T follicular helper cell (primary cell): ENCODE data around the gene VANGL2.
"Not testable (repeated sequence)": the region's sequence is repeated elsewhere in the genome, so short reads cannot be mapped to it uniquely, and the experiment has no call there.

Source experiments
- DNase-seq: peaks from one replicate; pipeline ENCODE4 v3.0.0-alpha.2; 2020; ENCODE audit warnings: low read depth

Gene VANGL2

DNA sequence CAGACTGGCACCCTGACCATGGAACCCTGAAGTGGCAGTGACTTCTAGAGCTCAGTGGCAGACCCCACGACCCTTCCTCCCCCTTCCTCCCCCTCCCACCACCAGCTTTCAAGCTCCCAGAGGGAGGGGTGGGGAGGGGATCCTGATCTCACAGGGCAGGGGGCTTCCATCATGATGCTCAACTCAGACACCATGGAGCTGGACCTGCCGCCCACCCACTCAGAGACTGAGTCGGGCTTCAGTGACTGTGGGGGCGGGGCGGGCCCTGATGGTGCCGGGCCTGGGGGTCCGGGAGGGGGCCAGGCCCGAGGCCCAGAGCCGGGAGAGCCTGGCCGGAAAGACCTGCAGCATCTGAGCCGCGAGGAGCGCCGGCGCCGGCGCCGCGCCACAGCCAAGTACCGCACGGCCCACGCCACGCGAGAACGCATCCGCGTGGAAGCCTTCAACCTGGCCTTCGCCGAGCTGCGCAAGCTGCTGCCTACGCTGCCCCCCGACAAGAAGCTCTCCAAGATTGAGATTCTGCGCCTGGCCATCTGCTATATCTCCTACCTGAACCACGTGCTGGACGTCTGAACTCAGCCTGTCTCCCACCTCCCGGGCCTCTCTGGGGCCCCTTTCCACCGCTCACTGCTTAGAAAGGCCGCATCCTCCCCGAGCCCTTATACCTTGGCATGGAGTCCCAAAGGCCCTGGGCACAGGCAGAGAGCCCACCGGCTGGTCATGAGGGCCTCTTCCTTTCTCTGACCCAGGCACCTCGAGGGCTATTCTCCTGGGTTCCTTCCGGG, 29.6 kb upstream of the VANGL2 start:
- no peak for DNase-seq

DNA sequence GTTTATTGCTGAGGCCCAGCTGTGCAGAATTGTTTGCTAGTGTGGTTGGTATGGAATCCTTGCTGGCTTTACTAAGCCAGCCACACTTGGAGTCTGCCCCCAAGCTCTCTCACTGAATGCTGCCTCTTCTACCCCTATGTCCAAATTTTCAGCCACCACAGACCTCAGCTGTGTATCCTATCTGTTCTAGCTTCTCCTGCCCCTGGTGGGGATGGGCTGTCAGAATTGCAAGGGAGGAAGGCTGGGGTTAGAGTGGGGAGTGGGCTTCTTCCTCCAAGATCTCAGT, 29.1 kb upstream of the VANGL2 start:
- no peak for DNase-seq

DNA sequence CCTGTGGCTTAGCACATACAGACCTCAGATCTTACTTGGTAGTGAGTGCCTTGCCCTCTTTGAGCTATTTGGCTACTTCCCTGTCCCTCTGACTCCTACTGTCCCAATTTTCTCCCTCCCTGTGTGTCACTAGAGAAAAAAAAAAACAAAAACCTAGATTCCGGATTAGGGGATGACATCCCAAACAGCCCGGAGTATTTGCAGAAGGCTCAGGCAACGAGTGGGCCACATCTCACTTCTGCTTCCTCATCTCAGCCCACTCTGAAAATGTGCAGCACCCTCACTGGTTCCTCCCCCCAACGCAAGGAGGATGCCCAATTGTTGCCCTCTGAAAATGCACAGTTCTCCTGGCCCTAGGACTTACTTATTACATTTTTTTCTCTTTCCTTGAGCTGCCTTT, 28.6 kb upstream of the VANGL2 start:
- no peak for DNase-seq

DNA sequence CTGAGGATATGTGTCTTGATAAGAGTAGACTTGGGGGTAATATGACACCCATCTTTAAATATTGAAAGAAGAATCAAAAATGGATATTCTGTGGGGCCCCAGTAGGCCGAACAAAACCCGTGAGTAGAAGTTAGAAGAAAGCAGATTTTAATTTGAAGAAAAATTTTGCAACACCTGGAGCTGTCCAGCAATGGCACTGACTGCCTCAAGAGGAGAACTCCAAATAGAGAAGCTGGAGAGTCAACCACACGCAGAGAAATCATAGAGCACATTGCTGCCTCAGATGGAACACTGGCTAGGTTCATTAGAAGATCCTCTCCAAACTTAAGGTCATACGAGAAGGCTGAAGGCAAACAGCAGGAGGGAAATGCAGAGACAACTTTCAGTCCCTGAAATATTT, 26.7 kb upstream of the VANGL2 start:
- DNase-seq, result no peak

DNA sequence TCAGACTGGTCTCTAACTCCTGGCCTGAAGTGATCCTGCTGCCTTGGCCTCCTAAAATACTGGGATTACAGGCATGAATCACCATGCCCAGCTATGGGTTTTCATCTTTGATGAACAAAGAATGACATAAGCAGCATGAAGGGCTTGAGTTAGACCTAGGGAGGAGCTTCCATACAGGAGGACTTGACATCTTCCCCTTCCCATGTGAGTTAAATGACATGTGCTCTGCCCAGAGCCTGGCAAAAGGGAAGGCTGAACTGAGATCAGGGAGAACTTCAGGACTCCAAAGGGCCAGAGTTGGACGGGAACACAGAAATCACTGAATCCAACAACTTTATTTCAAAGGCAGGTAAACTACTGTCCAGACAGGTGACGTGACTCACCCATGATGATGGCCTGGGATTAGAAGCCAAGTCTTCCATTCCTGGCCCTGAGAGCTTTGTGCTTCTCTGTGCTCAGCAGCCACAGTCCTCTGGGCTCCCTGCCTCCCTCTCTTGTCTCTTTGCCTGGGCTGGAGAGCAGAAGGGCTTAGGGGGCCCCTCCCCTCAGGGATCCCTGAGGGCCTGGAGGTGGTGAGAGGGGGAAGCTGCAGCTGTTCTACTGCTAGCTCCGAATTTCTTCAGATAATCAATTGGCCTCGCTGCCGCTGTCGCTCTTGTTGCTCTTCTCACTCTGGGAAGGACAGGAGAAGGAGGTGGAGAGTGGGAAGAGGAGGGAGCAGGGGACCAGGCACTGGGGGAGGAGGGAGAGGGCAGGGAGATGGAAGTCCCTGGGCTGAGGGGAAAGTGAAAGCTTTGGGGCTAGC, 25.9 kb upstream of the VANGL2 start:
- no peak for DNase-seq

DNA sequence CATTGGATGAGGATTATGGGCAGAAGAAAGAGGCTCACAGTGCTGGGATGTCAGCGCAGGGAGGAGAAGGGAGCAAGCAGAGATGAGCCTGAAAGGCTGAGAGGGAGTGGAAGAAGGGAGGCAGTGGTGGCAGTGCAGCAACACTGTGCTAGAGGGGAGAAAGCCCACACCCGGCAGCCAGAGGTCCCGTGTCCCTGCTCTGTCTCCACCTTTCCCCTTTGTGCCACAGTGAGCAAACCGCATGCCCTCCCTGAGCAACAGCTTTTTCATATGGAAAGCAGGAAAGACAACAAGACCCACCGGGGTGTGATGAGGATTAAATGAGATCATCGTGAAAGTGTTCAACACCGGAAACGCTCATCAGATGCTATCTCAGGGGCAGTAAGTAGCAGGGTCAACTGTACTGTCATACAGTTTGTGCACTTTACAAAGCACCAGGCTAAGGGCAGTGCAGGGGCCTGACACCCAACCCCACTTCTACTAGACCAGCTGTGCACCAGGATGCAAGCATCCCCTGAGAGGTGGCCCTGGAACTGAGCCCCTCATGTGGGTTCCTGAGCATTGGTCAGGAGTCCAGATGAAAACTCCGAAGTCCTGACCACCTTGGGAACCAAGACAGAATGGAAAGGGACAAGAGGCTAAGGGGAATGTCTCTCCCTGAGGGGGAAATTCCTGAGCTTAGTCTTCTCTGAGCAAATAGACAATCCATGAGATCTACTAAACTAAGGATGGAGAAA, 24.4 kb upstream of the VANGL2 start:
- DNase-seq, result no peak

DNA sequence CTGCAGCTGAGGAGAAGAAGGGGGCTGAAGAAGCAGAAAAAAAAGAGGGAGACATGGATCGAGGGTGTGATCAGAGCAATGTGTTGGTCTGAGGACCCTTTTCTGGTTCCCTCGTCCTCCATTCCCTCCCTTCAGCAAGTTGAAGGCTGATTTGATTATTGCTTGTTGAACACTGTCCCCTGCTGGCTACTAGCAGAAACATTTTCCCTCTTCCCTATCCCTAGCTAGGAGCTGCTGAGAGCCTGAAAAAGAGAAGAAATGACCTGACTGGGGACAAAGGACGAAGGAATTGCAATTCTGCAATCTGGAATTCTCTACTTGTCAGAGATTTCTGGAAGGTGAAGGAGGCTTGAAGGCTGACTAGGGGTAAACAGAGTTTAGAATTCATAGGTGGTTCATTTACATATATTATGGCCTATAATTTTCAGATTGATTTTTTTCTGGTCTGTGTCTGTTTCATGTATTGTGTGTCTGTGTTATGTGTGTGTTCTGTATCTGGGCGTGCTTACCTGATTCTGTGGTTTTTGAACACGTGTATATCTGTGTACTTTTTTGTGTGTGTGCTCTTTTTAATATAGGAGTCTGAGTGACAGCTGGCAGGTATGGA, 23.7 kb upstream of the VANGL2 start:
- DNase-seq, result no peak

DNA sequence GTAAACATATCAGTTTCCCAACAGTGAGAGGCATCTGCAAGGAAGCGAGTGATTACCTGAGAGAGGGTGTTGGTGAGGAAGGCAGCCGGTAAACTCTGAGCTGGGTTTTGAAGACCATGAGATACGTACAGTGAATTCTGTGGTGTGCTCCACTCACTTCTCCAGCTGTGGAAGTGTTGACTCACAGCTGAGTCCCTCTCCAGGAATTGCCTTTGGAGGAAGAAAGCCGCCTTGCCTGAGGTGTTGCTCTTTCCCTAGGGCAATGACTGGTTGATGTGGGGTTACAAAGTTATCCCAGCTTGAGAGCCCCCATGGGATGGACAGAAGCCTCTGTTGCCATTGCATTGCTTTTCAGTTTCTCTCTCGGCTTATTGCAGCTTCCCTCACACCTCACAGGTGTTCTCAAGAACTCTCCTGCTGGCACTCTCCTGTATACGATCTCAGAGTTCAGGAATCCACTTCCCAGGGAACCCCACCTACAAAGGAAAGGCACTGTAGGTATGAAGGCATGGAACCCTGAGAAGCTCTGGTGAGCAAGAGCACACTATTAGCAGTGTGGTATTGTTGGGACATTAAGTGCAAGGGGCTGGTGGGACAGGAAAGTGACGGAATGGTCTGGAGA, 22.7 kb upstream of the VANGL2 start:
- no peak for DNase-seq

DNA sequence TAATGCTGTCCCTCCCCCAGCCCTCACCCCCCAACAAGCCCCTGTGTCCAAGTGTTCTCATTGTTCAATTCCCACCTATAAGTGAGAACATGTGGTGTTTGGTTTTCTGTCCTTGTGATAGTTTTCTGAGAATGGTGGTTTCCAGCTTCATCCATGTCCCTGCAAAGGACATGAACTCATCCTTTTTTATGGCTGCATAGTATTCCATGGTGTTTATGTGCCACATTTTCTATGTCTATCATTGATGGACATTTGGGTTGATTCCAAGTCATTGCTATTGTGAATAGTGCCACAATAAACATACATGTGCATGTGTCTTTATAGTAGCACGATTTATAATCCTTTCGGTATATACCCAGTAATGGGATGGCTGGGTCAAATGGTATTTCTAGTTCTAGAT, 15.6 kb upstream of the VANGL2 start:
- DNase-seq, result not testable (repeated sequence)

DNA sequence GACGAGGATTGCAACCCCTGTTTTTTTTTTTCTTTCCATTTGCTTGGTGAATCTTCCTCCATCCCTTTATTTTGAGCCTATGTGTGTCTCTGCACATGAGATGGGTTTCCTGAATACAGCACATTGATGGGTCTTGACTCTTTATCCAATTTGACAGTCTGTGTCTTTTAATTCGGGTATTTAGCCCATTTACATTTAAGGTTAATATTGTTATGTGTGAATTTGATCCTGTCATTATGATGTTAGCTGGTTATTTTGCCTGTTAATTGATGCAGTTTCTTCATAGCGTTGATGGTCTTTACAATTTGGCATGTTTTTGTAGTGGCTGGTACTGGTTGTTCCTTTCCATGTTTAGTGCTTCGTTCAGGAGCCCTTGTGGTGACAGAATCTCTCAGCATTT, 12.0 kb upstream of the VANGL2 start:
- DNase-seq, result not testable (repeated sequence)

DNA sequence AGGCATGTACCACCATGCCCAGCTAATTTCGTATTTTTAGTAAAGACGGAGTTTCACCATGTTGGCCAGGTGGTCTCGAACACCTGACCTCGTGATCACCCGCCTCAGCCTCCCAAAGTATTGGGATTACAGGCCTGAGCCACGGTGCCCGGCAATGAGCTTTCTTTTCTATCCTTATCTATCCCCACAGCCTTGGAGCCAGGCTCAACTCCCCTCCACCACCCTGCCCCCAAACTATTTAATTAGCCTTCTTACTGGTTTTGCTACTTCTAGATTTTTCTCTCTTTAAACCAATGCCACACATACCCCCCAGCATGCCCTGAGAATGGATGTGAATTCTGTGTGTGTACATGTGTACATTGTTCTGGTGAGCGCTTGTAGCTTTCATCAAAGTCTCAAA, 5.7 kb upstream of the VANGL2 start:
- no peak for DNase-seq

DNA sequence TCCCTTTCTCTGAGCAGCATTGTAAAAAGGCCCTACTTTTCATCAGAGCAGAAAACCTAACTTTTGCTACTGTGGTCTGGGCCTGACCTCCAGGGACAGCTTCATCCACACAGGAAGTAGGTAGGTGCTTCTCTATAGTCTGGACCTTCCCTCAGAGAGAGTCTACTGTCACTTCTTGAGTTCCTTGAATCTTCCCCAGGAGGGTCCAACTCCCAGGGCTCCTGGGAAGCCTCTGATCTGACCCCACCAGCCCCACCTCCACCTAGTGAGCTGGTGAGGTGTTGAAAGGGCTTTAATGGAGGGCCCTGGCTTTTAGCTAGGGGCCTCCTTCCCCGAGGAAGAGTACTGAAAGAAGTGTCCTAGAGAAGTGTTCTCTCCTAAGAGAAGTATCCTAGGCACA, 2.7 kb upstream of the VANGL2 start:
- no peak for DNase-seq

DNA sequence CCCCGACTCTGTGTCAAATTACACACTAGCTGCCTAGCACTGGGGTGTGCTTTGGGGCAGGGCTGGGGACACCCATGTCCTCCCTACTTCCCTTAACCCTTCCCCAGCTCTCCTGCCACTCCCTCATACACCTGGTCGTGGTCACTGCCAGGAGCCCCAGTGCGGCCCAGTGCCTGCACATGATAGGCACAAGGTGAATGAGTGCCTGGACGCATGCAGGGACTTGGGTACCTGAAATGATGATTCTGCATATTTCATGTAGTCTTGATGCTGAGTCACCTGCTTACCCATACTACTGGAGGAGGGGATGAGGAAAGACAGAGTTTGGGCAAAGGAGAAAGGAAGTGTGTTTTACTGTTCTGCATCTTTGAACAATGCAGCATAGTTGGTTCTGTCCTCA, 1.5 kb upstream of the VANGL2 start:
- no peak for DNase-seq

DNA sequence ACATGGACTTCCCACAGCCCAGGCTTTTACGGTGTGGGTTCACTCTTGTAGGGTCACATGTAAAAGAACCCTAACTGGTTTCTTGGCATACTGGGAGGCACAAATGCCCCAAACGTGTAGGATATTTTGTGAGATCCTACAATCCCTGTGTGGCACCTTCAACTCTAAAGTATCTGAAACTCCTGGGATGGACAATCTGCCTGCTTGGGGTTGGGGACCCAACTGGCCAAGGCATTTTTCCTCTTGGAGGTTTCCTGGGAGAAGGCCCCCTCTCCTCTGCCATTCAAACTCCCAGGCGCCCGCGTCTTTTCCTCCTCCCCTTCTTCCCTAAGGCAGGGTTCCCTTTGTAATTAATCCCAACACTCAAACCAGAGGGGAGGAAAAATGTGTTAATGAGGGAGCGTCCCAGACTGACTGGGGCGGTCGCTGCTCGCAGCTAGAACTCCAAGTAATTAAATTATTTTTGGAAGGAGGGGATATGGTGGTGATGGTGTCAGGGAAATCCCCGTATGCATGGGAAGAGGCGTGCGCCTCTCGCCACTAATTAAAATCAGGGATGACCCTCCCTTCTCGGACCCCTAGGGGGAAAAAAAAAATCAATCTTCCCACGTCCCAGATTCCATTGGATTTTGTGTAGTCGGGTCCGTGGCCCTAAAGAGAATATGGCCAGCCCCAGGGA, 681 bp upstream of the VANGL2 start:
- DNase-seq, result no peak

DNA sequence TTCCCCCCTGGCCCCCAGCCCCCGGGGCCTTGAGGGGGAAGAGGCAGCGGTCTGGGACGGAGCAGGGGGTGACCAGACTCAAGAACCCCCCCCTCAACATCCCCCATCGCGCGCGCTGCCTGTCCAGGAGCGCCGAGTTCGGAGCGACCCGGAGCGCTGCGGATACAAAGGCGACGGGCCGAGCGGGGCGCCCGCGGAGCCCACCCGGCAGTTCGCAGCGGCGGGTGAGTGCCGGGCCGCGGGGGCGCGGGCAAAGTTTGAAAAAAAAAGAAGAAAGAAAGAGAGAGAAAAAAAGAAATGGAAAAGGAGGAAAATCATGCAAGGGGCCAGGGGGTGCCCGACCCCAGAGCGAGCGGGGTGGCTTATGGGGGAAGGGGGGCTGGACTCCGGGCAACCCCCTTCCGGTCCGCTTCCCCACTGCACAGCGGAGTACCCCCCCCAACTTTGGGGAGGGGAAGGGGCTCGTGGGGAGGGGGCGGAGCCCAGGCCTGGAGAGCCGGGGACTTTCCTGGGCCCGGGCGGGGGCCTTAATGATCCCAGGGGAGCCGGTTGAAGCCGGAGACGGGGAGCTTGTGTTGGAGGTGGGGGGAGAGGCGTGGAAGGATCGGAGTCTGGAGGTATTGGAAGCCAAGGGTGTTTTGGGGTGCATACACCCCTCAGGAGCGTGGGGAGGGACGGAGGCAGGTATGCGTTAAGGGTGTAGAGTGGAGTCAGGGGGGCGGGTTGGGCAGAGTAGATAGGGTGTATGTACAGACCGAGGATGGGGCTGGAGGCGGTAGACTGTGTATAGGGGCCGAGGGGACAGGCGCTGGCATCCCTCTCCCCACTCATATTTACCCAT, 502 bp downstream of the VANGL2 start:
- DNase-seq, result no peak

DNA sequence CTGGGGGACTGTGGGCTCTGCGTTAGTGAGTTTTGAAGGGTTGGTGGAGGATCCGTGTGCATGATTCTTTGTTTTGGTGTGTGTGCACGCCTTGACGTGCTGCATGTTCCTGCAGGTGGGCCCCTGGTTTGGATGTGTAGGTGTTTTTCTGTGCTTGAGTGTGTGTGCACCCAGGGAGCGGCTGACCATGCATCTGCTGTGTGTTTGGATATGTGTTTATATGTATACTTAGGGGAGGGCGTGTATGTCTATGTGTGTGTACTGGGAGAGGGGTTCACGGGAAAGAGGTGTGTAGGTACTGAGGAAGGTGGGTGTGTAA, 1.1 kb downstream of the VANGL2 start:
- DNase-seq, result no peak

DNA sequence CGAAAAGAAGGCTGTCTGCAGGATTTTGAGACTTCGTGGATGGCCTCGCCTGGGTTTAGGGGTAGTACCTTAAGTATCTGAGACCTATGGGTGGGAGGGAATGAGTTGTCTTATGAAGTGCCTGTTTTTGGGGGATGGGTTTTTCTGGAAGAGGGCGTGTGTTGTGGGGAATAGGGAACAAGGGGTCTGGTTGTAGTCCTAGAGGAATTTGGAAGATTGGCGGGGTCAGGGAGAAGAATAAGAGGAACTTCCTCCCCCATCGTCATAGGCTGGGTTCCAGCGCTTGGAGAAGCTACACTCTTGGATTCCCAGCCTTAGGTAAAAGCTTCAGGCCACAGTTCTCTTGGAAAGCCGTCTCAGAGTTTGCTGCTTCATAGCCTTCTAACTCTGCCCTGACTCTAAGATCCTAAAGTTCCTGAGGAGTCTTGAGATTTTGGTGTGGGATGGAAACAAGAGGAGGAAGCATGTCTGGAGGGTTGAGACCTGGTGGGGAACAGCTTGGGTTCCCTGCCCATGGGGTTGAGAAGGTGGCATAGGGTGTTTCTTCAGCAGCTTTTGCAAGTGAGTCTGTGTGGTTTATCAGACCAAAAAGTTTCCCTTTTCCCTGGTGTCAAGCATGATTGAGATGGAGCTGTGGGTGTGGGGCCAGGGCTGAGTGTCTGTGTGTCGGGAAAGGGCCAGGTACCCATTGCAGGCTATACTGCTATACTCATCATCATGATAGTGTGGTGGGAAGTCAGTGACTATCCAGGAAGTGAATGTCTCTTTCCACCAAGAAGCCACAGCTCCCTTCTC, 1.8 kb downstream of the VANGL2 start:
- no peak for DNase-seq

DNA sequence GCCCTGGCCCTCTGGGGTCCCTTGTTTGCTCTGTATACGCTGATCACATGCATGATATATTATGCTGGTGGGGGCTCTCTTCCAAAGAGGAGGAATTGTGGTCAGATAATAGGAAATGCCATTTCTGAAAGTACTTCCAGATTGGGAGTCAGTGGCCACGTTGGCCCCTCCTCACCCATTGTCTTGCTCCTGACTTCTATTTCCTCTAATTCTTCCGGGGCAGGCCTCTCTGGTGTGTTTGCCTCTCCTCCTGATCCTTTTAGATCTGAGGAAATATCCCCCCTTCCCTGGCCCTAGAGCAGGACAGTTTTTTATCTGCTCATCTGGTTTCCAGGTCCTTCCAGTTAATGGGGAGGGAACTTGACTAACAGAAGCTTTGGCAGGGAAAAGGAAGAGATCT, 2.9 kb downstream of the VANGL2 start:
- DNase-seq, result no peak

DNA sequence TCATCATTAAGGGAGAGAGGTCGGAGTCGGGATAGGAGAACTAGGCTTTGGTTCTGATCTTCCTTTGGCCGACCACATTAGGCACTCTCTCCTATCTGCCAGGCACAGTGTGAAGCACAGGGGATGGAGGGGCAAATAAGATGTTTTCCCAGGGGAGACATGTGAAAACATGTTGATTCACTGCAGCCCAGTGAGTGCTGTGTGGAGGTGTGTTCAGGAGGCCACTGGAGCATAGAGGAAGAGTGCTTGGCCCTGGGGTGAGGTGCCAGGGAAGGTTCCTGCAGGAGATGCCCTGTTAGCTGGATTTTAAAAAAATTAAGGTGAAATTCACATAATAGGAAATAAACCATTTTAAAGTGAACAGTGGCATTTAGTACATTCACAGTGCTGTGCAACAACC, 3.7 kb downstream of the VANGL2 start:
- DNase-seq, result no peak

DNA sequence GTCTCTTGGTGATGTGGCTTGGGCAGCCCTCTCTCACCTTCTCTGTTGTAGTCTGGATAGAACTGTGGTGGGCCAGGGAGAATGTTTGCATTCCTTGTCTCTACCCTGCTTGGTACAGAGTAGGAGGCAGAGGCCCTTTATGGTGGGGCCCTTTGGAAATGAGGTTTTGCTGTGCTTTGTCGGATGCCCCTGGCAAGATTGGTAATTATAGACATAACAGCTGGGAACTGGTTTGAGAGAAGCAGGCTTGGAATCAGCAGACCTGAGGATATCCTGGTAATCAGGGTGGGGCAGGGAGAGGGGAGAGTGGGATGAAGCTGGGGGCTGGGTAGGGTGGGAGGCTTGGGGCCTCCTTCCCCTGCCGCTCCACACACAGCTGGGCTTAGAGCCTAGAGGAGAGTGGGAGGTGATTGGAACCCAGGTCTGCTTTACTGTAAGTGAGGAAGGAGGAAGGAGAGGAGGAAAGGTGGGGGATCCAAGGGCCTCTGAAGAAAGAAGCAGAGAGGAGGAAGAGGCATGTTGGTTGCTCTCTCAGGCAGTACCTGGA, 5.0 kb downstream of the VANGL2 start:
- no peak for DNase-seq
